Endothelial cell of umbilical vein (primary cell): ENCODE measurements around the gene GGA1. TPM values are rescaled to one million over a fixed set of nuclear protein-coding genes. Genes with fewer than 3 reads are reported as not detected.

ENCODE experiments used
- BruUV-seq: library from RNA; stranded (reverse); fragments of 400-500 nt; replicated peaks from 2 replicates; lab custom pipeline; 2021; lab: Mats Ljungman, UMichigan
- CTCF ChIA-PET: fragments of 300-600, 350-600 bp; sonication (Branson Sonifier 250); formaldehyde crosslinking; loops from one replicate; lab custom pipeline; 2021; ENCODE audit warnings: antibody characterized with exemption, inconsistent platforms; lab: Charles Lee
- POLR2A ChIA-PET: fragments of 300-600, 350-600 bp; sonication (Branson Sonifier 250); formaldehyde crosslinking; loops from one replicate; lab custom pipeline; 2021; ENCODE audit warnings: antibody characterized with exemption, inconsistent platforms; lab: Charles Lee
- DNase-seq: peaks from one replicate; pipeline ENCODE4 v3.0.0-alpha.2; 2011; ENCODE audit warnings: low read depth, low spot score
- FAIRE-seq: peaks from 2 replicates; lab custom pipeline; 2011; peaks lifted over from hg19 to GRCh38; lab: Jason Lieb, UNC
- H2AFZ ChIP-seq: 2 replicates; pipeline ENCODE4 v1.6.0; 2012; ENCODE audit warnings: low read depth, low read length, control low read depth, inconsistent platforms
- H3K27ac ChIP-seq: 2 replicates; pipeline ENCODE4 v1.5.1; 2011; ENCODE audit warnings: low read depth, mild to moderate bottlenecking, control low read depth, low read length, moderate library complexity; ENCODE audit not compliant: insufficient read depth
- H3K27me3 ChIP-seq, 2 experiments: 2 replicates each; pipeline versions ENCODE4 v1.6.0 to v1.6.1; 2011; ENCODE audit warnings: low read length in 2 of 2, mixed read lengths in 1 of 2; ENCODE audit not compliant: control insufficient read depth in 2 of 2, insufficient read depth in 2 of 2
- H3K36me3 ChIP-seq, 2 experiments: 2 replicates in 1 of 2; 3 replicates in 1 of 2; pipeline ENCODE4 v1.5.1; 2011; ENCODE audit warnings: low read length in 2 of 2, mild to moderate bottlenecking in 1 of 2, moderate library complexity in 1 of 2; ENCODE audit not compliant: control insufficient read depth in 2 of 2, insufficient read depth in 2 of 2; ENCODE audit errors: extremely low read depth in 1 of 2
- H3K4me1 ChIP-seq: 3 replicates; pipeline ENCODE4 v1.5.1; 2011; ENCODE audit warnings: mild to moderate bottlenecking, low read length; ENCODE audit not compliant: control insufficient read depth, insufficient read depth; ENCODE audit errors: extremely low read depth
- H3K4me2 ChIP-seq: 2 replicates; pipeline ENCODE4 v1.6.1; 2011; ENCODE audit warnings: low read length, control low read depth, mixed read lengths; ENCODE audit not compliant: insufficient read depth
- H3K4me3 ChIP-seq, 3 experiments: fragments of 200-600 bp in 1 of 3; sonication (generic), shearing (Covaris generic) in 1 of 3; replicated peaks in 1 of 3; 2 replicates each; pipeline ENCODE4 v1.5.1; 2011 to 2016; ENCODE audit warnings: control low read depth in 3 of 3, low read length in 3 of 3, mild to moderate bottlenecking in 2 of 3, inconsistent platforms in 1 of 3, low read depth in 1 of 3, moderate library complexity in 1 of 3; ENCODE audit not compliant: insufficient read depth in 1 of 3
- H3K79me2 ChIP-seq: 2 replicates; pipeline ENCODE4 v1.6.0; 2012; ENCODE audit warnings: low read length, inconsistent platforms; ENCODE audit not compliant: control insufficient read depth, insufficient read depth
- H3K9ac ChIP-seq: replicated peaks from 2 replicates; pipeline ENCODE3; 2011; ENCODE audit warnings: low read length, control low read depth; ENCODE audit not compliant: insufficient read depth; ENCODE audit errors: extremely low read depth
- H3K9me1 ChIP-seq: replicated peaks from 3 replicates; pipeline ENCODE4 v1.6.0; 2011; ENCODE audit warnings: mild to moderate bottlenecking, low read length; ENCODE audit not compliant: control insufficient read depth, insufficient read depth; ENCODE audit errors: extremely low read depth
- H3K9me3 ChIP-seq: replicated peaks from 2 replicates; pipeline ENCODE4 v1.5.1; 2012; ENCODE audit warnings: low read length, inconsistent platforms; ENCODE audit not compliant: control insufficient read depth, insufficient read depth
- H4K20me1 ChIP-seq: replicated peaks from 2 replicates; pipeline ENCODE3; 2011; ENCODE audit warnings: mild to moderate bottlenecking, low read length; ENCODE audit not compliant: control insufficient read depth, insufficient read depth; ENCODE audit errors: extremely low read depth
- EZH2 ChIP-seq: IDR thresholded peaks from 2 replicates; pipeline ENCODE4 v1.6.1; 2012; ENCODE audit warnings: borderline replicate concordance, low read depth, mild to moderate bottlenecking, moderate library complexity, low read length, inconsistent platforms; ENCODE audit not compliant: severe bottlenecking
- FOS ChIP-seq: IDR thresholded peaks from 2 replicates; pipeline ENCODE4 v1.6.1; 2011; ENCODE audit warnings: mild to moderate bottlenecking, low read length, moderate library complexity, borderline replicate concordance; ENCODE audit not compliant: insufficient read depth
- GATA2 ChIP-seq: IDR thresholded peaks from 2 replicates; pipeline ENCODE4 v1.7.0; 2011; ENCODE audit warnings: low read depth, mild to moderate bottlenecking, moderate library complexity, mixed read lengths, low read length; ENCODE audit not compliant: insufficient read length, insufficient read depth
- JUN ChIP-seq: IDR thresholded peaks from 2 replicates; pipeline ENCODE4 v1.6.1; 2011; ENCODE audit warnings: borderline replicate concordance, low read depth; ENCODE audit not compliant: insufficient read length, insufficient read depth
- MAX ChIP-seq: IDR thresholded peaks from 2 replicates; pipeline ENCODE4 v1.6.1; 2011; ENCODE audit not compliant: insufficient read depth, insufficient read length
- MYC ChIP-seq: IDR thresholded peaks from one replicate; pipeline ENCODE4 v1.6.1; 2011; ENCODE audit warnings: mild to moderate bottlenecking, low read depth, low read length
- POLR2A ChIP-seq: IDR thresholded peaks from 2 replicates; pipeline ENCODE4 v1.6.1; 2012; ENCODE audit warnings: low read depth, mild to moderate bottlenecking, control low read depth, low read length
- POLR2AphosphoS5 ChIP-seq: IDR thresholded peaks from 2 replicates; pipeline ENCODE4 v1.6.1; 2012; ENCODE audit warnings: low read depth, mild to moderate bottlenecking, control low read depth, low read length, moderate library complexity; ENCODE audit not compliant: insufficient read depth
- dilution Hi-C: fragments of 300-500 bp; cut with MboI; formaldehyde crosslinking; loops from one replicate; pipeline ENCODE4 v1.15.0; 2019; ENCODE audit warnings: low sequenced_read_pairs; ENCODE audit not compliant: extremely low pct_ligation_motif_present
- intact Hi-C: fragments of 100-400 bp; cut with micrococcal nuclease; formaldehyde crosslinking; loops from one replicate; pipeline ENCODE4 v1.10.0; 2022
- polyA plus RNA-seq, 4 experiments: library from polyadenylated mRNA; depleted of rRNA in 3 of 4; stranded (reverse) in 3 of 4; unstranded in 1 of 4; fragments of >200 nt; gene quantifications; 2 replicates each; pipeline versions ENCODE4 v1.2.1 to v1.2.3, GENCODE V29; 2011 to 2012; ENCODE audit warnings: missing spikeins in 1 of 4
- total RNA-seq: library from RNA; stranded (reverse); gene quantifications from 2 replicates; pipeline ENCODE4 v1.2.3, GENCODE V29; 2021
- TF ChIP-seq, protein P1 (sequence below), 2 donors: IDR thresholded peaks; 1 replicate in 1 of 2; 2 replicates in 1 of 2; pipeline ENCODE4 v1.5.1; 2011; ENCODE audit warnings: low read length in 2 of 2, mild to moderate bottlenecking in 2 of 2, moderate library complexity in 2 of 2, control low read depth in 1 of 2, inconsistent platforms in 1 of 2, low read depth in 1 of 2; ENCODE audit not compliant: insufficient read depth in 1 of 2; ENCODE audit errors: extremely low read depth in 1 of 2

Gene GGA1
- total and polyA plus RNA-seq, 2 donors (not counting 3 experiments of a cell fraction or from before 2014, with no cell fraction given), result 54.1 to 67.5 TPM

- H3K79me2 ChIP-seq, result peaks cover 26% of the 10 kb centered on the region
- H3K9ac ChIP-seq, result no peak overlapping the region
- H3K27me3 ChIP-seq, result no peaks in the 10 kb centered on the region
- no peaks in the 10 kb centered on the region for H3K9me1 ChIP-seq
- intact Hi-C loops (no loop called here), dilution Hi-C loops (no loop called here)
- H3K4me1 ChIP-seq, result peaks cover 19% of the 10 kb centered on the region
- no peaks in the 10 kb centered on the region for H4K20me1 ChIP-seq
- POLR2A ChIA-PET, result no interaction called here
- no peak overlapping the region for H2AFZ ChIP-seq
- no peak for DNase-seq
- CTCF ChIA-PET, result interaction anchor here (1.6 to 5.7 kb wide), 4 partner anchors 8 to 23 kb away, joined by 3 to 92 read pairs (median 8); no protein-coding TSS in a partner anchor
- peaks cover 0 to 4% of the 10 kb centered on the region in 2 experiments for H3K36me3 ChIP-seq
- no peaks in the 10 kb centered on the region for H3K9me3 ChIP-seq
- no peak overlapping the region for H3K4me3 ChIP-seq
- no peak overlapping the region for H3K4me2 ChIP-seq
- no peak for FAIRE-seq
- no TSS peak for BruUV-seq
- no peak overlapping the region for H3K27ac ChIP-seq
- no peak for TF ChIP-seq GATA2
- no peak for TF ChIP-seq MYC
- no peak for TF ChIP-seq JUN
- TF ChIP-seq, protein P1, sequence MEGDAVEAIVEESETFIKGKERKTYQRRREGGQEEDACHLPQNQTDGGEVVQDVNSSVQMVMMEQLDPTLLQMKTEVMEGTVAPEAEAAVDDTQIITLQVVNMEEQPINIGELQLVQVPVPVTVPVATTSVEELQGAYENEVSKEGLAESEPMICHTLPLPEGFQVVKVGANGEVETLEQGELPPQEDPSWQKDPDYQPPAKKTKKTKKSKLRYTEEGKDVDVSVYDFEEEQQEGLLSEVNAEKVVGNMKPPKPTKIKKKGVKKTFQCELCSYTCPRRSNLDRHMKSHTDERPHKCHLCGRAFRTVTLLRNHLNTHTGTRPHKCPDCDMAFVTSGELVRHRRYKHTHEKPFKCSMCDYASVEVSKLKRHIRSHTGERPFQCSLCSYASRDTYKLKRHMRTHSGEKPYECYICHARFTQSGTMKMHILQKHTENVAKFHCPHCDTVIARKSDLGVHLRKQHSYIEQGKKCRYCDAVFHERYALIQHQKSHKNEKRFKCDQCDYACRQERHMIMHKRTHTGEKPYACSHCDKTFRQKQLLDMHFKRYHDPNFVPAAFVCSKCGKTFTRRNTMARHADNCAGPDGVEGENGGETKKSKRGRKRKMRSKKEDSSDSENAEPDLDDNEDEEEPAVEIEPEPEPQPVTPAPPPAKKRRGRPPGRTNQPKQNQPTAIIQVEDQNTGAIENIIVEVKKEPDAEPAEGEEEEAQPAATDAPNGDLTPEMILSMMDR (IDR thresholded peaks at IDR 0.05; ENCODE audit: extremely low read depth in 1 of 2, insufficient read depth in 1 of 2, low read depth in 1 of 2, low read length in 2 of 2), result no peak
- TF ChIP-seq MAX, result no peak
- TF ChIP-seq POLR2AphosphoS5, result no peak
- no peak for TF ChIP-seq FOS
- no peak for TF ChIP-seq EZH2
- no peak for TF ChIP-seq POLR2A
Measured at GRCh38 chr22:37610480-37611129, 2.0 kb downstream of the GGA1 start.
